Head of caudate nucleus (tissue), 42 donors: Measurements from ENCODE around the gene GPRIN1.
"Not testable (repeated sequence)": the region's sequence is repeated elsewhere in the genome, so short reads cannot be mapped to it uniquely, and the experiment has no call there.

Experiments used
- DNase-seq, 42 donors: peaks; one replicate each; pipeline versions ENCODE4 v3.0.0 to v3.0.0-alpha.2; 2020 to 2021; ENCODE audit warnings: mixed read lengths in 7 of 42
- intact Hi-C: fragments of 100-400 bp; cut with DNase I; formaldehyde crosslinking; loops from one replicate; pipeline ENCODE4 v1.15.0; 2022

Gene GPRIN1

DNA sequence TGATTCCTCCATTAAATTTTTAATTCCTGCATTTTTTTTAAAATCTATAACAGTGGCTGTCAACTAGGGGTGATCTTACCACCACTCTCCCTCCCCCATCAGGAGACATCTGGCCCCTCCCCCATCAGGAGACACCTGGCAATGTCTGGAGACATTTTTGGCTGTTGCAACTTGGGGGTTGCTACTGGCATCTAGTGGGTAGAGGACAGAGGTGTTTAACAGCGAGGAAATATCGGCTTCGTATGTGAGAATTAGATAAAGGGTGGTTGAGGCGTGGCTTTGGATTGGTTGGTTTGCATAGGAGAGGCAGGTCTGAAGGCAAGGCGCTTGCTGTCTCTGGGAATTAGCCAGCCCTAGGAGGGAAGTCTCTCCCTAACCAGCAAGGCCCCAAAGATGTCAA lies 50.3 kb downstream of the GPRIN1 start:
- no peak for DNase-seq
- intact Hi-C loops, result no loop called here

DNA sequence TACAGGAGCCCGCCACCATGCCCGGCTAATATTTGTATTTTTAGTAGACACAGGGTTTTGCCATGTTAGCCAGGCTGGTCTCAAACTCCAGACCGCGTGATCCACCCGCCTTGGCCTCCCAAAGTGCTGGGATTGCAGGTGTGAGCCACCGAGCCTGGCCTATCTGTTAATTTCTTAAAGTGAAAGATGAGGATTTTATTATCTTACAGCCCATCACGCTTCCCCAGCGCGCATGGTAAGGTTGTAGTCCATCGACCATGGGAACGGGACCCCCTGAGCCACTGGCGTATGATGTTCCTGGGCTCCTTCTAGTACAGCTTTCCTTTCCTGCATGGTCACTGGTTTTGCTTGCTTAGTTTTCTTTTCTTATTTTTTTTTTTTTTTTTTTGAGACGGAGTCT lies 52.1 kb downstream of the GPRIN1 start:
- intact Hi-C loops, result no loop called here

DNA sequence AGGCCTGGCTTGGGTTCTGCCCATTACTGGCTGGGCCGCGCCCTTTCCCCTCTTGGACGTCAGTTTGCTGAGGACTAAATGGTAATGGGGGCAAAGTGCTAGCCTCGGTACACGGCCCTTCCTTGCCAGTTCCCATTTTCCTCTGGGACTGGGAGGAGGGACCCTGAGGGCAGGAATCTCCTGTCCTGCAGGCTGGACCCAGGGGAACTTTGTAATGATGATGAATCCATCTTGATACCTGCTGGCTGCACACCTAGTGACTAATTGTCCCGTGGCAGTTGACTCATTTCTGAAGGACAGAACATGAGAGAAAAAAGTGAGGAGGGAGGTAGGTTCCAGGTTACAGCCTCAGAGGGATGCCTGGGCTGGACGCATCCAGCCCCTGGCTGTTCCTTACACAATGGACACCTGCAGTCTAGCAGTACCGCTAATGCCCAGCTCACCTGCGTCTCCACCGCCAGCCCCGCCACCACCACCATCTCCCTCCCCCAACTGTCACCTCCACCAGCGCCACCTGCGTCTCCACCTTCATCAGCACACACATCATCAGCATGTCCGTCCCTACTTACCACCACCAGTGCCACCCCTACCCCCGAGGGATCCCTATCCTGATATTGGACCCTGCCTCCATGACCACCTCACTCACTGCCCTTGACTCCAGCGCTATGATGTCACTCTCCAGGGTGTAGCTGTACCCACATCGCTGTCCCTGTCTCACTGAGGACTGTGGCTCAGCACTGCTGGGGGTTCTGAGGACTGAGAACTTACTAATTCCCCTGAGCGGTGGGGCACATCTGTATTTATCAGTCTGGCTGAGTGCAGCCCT lies 56.5 kb downstream of the GPRIN1 start:
- intact Hi-C loops, result no loop called here

More for the DNA sequence above, 52.1 kb downstream of the GPRIN1 start:
- no peak for DNase-seq

DNA sequence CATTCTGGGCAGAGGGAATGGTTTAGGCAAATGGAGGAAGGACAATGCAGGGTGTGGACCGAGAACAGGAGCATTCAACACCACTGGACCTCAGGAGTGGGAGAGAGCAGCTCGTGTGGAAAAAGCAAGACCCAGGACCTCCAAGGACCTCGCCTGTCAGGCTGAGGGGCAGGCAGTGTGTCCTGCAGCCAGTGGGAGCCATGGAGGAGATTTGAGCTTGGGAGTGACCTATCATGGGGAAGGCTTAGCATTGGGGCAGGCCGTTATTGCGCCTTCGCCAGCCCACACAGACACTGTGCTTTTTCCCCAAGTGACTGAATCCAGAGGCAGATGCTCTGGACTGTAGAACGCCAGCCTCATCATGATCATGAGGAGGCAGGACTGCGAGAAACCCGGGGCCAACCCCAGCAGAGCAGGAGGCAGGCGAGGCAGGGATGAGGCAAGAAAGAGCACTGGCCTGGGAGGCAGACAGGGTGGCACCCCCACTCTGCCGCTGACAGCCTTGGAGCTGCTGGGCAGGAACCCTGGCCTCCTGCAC lies 57.6 kb downstream of the GPRIN1 start:
- DNase-seq, result no peak
- intact Hi-C loops, result no loop called here

More for the DNA sequence above, 56.5 kb downstream of the GPRIN1 start:
- no peak for DNase-seq

DNA sequence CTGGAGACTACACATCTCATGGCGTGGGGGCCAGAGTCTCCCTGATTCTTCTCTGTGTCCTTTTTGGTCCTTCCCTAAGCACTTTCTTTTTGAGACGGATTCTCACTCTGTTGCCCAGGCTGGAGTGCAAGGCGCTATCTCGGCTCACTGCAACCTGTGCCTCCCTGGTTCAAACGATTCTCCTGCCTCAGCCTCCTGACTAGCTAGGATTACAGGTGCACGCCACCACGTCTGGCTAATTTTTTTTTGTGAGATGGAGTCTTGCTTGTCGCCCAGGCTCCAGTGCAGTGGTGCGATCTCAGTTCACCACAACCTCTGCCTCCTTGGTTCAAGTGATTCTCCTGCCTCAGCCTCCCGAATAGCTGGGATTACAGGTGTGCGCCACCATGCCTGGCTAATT lies 59.0 kb downstream of the GPRIN1 start:
- DNase-seq, result peak in 1 of 42 donors; percentile 2
- intact Hi-C loops, result not testable (repeated sequence)

DNA sequence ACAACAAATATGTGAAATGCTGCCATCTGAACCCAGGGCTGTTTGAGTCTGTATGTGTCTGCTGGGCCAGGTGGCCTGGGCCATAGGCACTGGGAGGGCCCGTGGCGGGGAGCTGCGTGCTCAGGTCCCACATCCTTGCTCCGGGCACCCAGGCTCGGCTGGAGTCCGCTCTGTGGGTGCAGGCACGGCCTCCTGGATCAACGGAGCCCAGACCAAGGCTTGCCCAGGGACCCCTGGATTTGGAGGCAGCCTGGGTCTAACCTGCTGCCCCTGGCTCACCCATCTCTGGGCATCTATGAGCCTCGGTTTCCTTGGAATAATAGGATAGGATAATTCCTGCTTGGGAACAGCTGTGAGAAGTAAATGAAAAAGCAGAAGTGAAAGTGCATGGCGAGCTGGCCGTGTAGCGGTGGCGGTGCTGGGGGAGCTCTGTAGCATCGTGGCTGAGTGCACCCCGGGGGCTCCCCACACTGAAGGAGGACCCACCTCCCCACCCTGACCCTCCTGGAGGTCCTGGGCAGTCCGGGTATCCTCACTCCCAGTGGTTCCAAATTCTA lies 59.6 kb downstream of the GPRIN1 start:
- intact Hi-C loops, result no loop called here
- DNase-seq, result peak in 1 of 42 donors; percentile 3

DNA sequence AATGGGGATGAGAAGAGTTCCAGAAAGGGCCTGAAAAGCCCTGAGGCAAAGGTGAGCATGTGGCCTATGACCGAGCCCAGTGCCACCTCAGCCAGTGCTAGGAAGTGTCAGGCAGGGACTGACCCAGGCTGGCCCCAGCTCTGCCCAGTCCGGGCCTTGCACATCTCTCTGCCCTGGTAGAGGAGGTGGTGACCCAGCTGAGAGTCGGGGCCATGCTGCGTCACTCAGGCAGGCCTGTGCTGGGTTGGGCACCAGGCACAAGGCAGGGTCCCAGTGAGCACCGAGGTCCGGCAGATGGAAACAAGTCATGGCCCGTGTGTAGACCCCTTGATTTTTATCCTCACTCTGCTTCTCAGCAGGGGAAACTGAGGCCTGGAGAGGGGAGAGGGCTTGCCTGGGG lies 60.1 kb downstream of the GPRIN1 start:
- intact Hi-C loops, result no loop called here
- DNase-seq, result peak in 1 of 42 donors; percentile 4

DNA sequence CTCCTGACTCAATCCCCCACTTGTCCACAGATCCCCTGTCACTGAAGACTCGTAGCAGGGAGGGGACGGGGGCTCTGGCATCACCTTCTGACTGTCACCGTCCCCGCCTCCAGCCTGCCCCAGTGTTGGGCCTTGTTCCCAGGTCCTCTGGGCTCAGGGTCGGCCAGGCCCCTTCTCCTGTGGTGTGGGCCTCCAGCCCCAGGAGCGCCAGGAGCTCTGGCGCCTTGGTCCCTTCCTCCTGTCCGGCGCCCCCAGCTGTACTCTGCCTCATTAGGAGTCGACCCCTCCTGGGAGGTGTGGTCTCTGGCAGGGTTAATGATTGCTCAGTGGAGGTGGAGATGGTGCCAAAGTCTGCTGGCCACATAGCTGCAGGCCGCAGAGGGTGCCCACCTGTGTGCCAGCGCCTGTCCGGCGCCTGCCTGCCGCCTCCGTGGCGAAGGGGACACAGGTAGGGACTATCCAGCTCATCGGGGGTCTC lies 61.0 kb downstream of the GPRIN1 start, which contains the start of gene CDHR2:
TSS of gene CDHR2 (plus strand) at position 376 of the 478 bp plus-strand sequence. CDS start 16,011 bp downstream, outside the sequence.
- intact Hi-C loops, result no loop called here
- no peak for DNase-seq

DNA sequence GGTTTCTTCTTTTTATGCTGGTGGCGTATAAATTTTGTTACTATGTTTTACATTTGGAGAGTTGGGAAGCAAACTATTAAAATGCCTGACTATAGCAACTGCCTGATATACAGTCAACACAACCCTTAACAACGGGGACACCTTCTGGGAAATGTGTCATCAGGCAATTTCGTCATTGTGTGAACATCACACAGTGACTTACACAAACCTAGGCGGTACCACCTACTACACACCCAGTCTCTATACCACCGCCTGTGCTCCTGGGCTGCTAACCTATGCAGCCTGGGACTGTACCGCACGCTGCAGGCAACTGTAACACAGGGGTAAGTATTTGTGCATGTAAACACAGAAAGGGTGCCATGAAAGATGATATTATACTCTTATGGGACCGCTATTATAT lies 62.2 kb downstream of the GPRIN1 start:
- DNase-seq, result no peak
- intact Hi-C loops, result no loop called here
